RWPE1 (cell line): ENCODE results near the gene CD79A.

Experiments used
- CTCF ChIA-PET: fragments of 350-600 bp; sonication (Branson Sonifier 250); formaldehyde crosslinking; extraction: SDS; loops from one replicate; lab custom pipeline; 2021; lab: Yijun Ruan, JAX
- POLR2A ChIA-PET: fragments of 400-600 bp; formaldehyde crosslinking; extraction: SDS; loops from one replicate; lab custom pipeline; 2020; ENCODE audit warnings: antibody characterized with exemption; ENCODE audit not compliant: low non-redundant PET; lab: Yijun Ruan, JAX
- DNase-seq: peaks from one replicate; pipeline ENCODE4 v3.0.0; 2012; ENCODE audit warnings: low spot score
- H3K27ac ChIP-seq: fragments of 450-650 bp; 2 replicates; pipeline ENCODE4 v1.5.1; 2017
- TF ChIP-seq, protein P1 (sequence below): fragments of 450-650 bp; conservative IDR thresholded peaks from 2 replicates; pipeline ENCODE4 v1.5.1; 2017; ENCODE audit warnings: low read depth, mild to moderate bottlenecking

CD79A gene

DNA sequence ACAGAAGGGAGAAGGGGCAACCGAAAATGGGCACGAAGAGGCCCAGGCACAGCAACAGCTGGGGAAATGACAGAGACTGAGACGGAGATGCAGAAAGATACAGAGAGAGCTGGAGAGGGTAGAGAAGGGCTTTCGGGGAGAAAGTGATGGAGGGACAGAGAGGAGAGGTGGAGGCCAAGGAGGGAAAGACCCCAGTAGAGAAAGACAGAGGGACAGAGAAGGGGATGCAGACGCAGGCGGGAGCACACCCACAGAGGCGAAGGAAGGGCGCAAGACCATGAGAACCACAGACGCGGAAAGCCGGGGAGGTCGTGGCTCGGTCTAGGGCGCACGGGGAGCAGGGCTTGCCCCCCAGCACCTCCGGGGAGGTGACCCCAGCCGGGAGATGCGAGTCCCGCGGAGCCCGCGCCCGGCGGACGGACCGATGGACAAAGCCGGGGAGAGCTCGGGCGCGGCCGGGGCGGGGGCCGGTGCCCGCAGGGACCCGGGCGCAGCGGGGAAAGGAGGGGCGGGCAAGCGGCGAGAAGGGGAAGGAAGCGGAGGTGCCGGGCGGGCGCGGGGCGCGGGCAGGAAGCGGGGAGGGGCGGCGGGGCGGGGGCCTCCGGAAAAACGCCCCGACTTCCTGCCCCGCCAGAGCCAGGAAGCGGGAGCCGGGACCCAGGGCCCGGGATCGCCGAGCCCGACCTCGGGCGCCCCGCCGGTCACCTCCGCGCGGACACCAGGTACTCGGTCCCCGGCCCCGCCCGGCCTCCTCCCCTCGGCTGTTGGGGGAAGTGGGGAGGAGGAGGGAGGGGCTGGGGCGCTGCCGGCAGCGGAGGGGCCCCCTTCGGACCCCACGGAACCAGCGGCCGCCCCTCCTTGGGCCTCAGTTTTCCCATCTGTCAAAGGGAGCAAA, 5.7 kb downstream of the CD79A start, which contains the start of gene ARHGEF1:
Gene ARHGEF1, plus strand, starts transcription at position 617 of the 895 bp plus-strand sequence. CDS start 4,899 bp downstream, outside the sequence.
- peak within 1 kb of the TSS; percentile 91 for H3K27ac ChIP-seq
- TF ChIP-seq, protein P1, sequence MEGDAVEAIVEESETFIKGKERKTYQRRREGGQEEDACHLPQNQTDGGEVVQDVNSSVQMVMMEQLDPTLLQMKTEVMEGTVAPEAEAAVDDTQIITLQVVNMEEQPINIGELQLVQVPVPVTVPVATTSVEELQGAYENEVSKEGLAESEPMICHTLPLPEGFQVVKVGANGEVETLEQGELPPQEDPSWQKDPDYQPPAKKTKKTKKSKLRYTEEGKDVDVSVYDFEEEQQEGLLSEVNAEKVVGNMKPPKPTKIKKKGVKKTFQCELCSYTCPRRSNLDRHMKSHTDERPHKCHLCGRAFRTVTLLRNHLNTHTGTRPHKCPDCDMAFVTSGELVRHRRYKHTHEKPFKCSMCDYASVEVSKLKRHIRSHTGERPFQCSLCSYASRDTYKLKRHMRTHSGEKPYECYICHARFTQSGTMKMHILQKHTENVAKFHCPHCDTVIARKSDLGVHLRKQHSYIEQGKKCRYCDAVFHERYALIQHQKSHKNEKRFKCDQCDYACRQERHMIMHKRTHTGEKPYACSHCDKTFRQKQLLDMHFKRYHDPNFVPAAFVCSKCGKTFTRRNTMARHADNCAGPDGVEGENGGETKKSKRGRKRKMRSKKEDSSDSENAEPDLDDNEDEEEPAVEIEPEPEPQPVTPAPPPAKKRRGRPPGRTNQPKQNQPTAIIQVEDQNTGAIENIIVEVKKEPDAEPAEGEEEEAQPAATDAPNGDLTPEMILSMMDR: no peak
- POLR2A ChIA-PET: interaction anchor here (0.7 kb wide), 1 partner anchor 23 kb away, joined by 4 read pairs; the partner anchor contains the start of gene RPS19
- DNase-seq: peak; percentile 65
- CTCF ChIA-PET: interaction anchor here (0.6 to 2.7 kb wide), 4 partner anchors 9 to 72 kb away, joined by 3 to 6 read pairs (median 3); partner anchors contain the start of gene RPS19

DNA sequence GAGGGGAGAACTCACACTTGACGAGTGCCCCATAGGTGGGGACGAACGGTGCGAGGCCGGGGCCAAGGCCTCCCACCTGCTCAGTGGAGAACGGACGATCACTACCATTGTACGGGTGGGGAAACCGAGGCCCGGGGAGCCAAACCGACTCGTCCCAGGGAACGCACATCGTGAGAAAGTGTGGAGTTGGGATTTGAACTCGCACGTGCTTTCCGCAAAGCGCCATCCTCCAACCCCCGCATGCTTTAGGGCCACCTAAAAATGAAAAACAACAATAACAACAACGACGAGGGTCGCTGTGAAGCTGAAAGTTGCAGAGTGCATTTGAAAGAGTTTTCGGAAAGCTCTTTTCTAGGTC, 6.4 kb downstream of the CD79A start:
- no peak for DNase-seq
- ChIA-PET CTCF (interaction anchor here (1.0 to 2.7 kb wide), 2 partner anchors 10 to 24 kb away, joined by 3 to 6 read pairs; partner anchors contain the start of gene RPS19), POLR2A (no interaction called here)
- peak overlapping the region; percentile 91 for H3K27ac ChIP-seq
- TF ChIP-seq, protein P1: no peak

DNA sequence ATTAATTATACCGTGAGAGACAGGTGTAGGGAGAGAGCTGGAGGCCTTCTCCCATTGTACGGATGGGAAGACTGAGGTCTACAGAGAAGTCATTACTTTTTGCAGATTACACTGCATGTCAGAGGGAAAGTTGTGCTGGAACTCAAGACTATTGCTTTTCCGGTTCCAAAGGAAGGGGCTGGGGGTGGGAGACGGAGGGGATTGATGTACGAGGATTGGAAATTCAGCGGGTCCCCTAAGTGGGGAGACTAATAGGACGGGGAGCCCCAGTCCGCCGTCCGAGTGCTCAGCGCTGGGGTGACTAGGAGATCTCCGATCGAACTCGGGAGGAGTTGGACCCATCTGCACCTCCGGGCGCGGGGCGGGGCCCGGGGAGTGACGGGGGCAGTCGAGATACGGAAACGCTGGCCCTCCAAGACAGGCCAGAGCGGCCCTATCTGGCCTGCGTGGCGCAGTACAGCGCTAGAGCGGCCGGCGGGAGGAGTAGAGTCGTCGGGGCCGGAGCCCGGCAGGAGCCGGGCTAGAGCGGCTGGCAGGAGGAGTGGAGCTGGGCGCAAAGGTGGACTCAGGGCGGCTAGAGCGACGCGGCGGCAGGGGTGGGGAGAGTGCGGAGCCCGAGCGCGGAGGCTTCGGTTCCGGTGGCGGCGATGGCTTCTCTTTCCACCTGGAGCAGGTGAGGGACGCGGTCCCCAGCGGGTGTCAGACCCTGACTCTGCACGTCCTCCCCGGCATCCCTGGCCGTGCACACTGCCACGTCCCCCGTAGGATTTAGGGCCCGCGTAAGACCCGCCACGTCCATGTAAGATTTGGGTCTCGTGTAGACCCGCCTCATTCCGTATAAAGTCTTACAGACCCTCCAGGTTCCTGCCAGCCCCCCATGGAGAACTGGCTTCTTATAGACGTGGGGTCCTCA, 7.0 kb downstream of the CD79A start:
- CTCF ChIA-PET: interaction anchor here (1.0 to 2.7 kb wide), 2 partner anchors 11 to 24 kb away, joined by 3 to 6 read pairs; partner anchors contain the start of gene RPS19

DNA sequence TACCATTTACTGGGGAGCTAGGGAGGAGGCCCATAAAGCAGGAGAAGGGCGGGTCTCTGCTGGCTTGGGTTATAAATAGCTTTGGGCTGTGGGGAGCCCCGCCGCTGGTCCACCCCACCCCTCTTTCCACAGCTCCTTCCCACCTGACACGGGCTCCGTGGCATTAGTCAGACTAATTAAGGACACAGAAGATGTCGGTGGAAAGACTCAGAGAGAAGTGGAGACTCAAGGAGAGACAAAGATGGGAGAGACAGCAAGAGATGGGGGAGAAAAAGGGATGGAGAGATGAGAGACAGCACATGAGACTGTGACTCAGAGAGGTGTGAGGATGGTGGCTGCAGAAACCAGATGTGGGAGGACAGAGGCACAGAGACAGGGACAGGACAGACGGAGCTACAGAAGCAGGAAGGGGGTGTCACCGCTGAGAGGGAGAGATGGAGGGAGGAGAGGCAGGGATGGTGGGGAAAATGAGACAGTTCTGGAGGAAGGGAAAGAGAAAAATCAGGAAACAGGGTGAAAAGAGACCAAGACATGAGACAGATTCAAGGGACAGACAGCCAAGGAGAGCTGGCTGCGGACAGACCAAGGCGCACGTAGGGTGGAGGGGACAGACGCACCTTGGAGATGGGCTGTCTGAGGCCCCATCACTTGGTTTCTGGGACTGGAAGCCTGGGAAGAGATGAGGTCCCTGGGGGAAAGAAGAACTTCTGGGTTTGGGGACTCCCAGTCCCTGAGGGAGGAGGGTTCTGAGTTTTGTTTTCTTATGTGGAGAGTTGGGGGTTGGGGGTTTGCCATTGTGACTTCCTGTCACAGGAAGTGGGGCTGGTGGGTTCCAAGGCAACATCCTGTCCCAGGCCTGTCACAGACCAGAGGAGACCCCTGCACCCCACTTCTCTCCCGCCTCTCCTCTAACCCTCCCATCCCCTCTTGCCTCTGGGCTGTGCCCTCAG, 10.0 kb downstream of the CD79A start:
- CTCF ChIA-PET: interaction anchor here (0.6 to 2.3 kb wide), 3 partner anchors 14 to 70 kb away, joined by 6 to 14 read pairs (median 8); no protein-coding TSS in a partner anchor
- peak overlapping the region; percentile 91 for H3K27ac ChIP-seq
- TF ChIP-seq, protein P1: no peak
- POLR2A ChIA-PET: no interaction called here
- DNase-seq: no peak

More for the DNA sequence above, 7.0 kb downstream of the CD79A start:
- POLR2A ChIA-PET: interaction anchor here (0.6 to 0.9 kb wide), 2 partner anchors 19 to 66 kb away, joined by 4 to 5 read pairs; no protein-coding TSS in a partner anchor
- peak; percentile 98 for DNase-seq
- peak overlapping the region; percentile 91 for H3K27ac ChIP-seq
- TF ChIP-seq, protein P1: no peak

DNA sequence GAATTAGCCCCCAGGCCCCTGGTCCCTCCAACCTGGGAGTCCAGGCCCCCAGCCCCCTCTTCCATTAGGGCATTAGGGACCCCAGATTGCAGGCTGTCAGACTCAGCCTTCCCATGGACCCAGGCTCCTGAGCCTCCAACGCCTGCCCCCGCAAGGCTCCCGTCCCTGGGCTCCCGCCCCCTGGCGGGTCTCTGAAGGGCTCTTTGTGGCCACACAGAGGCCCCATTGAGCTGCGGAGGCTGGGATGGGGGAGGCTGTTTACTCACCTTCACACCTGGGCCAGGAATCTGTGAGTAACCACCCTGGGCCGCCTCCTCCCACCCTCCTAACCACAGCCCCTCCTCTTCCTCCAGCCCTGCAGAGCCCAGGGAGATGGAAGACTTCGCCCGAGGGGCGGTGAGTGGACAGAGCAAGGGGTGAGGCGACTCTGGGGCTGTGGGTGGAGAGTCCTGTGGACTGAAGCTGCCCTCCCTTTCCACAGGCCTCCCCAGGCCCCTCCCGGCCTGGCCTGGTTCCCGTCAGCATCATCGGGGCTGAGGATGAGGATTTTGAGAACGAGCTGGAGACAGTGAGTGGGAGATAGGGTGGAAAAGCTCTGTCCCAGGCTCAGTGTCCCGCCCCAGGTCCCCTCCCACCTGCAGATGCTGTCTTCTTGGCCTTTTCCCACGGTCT, 10.8 kb downstream of the CD79A start:
- H3K27ac ChIP-seq: peak overlapping the region; percentile 91
- DNase-seq: peak; percentile 96
- TF ChIP-seq, protein P1: no peak
- POLR2A ChIA-PET: no interaction called here
- CTCF ChIA-PET: interaction anchor here (0.6 to 2.3 kb wide), 4 partner anchors 15 to 69 kb away, joined by 3 to 14 read pairs (median 4); no protein-coding TSS in a partner anchor
